DOHH2 (cell line): ENCODE results near the gene TSPAN8.

Source experiments
- H3F3A ChIP-seq: fragments of 200-600 bp; sonication (generic), shearing (Covaris generic); 2 replicates; pipeline ENCODE4 v1.6.0; 2016; ENCODE audit warnings: antibody characterized with exemption, mild to moderate bottlenecking; ENCODE audit not compliant: control insufficient read depth, insufficient read depth
- H3K27ac ChIP-seq: fragments of 200-600 bp; sonication (generic); 2 replicates; pipeline ENCODE4 v1.5.1; 2014; ENCODE audit warnings: low read depth, mild to moderate bottlenecking, low read length, moderate library complexity
- H3K27me3 ChIP-seq: fragments of 200-600 bp; sonication (generic); 2 replicates; pipeline ENCODE4 v1.6.1; 2014; ENCODE audit warnings: mild to moderate bottlenecking, low read length, mixed read lengths; ENCODE audit not compliant: control insufficient read depth
- H3K36me3 ChIP-seq: fragments of 200-600 bp; sonication (generic); 2 replicates; pipeline ENCODE4 v1.6.1; 2014; ENCODE audit warnings: mild to moderate bottlenecking, low read length, moderate library complexity, mixed read lengths; ENCODE audit not compliant: control insufficient read depth
- H3K4me1 ChIP-seq: fragments of 200-600 bp; sonication (generic); 2 replicates; pipeline ENCODE4 v1.6.1; 2014; ENCODE audit warnings: mild to moderate bottlenecking, low read length, mixed read lengths; ENCODE audit not compliant: control insufficient read depth
- H3K4me2 ChIP-seq: fragments of 200-600 bp; sonication (generic); 2 replicates; pipeline ENCODE4 v1.6.0; 2014; ENCODE audit warnings: mild to moderate bottlenecking, low read length, moderate library complexity
- H3K4me3 ChIP-seq: fragments of 200-600 bp; sonication (generic); 2 replicates; pipeline ENCODE4 v1.5.1; 2014; ENCODE audit warnings: mild to moderate bottlenecking, low read length, mixed read lengths
- H3K79me2 ChIP-seq: fragments of 200-600 bp; sonication (generic); 2 replicates; pipeline ENCODE4 v1.6.1; 2014; ENCODE audit warnings: mild to moderate bottlenecking, low read length, mixed read lengths; ENCODE audit not compliant: control insufficient read depth
- H3K9me2 ChIP-seq: fragments of 200-600 bp; sonication (generic); replicated peaks from 2 replicates; pipeline ENCODE4 v1.6.1; 2014; ENCODE audit warnings: mild to moderate bottlenecking, low read length, mixed read lengths; ENCODE audit not compliant: control insufficient read depth
- H3K9me3 ChIP-seq: fragments of 200-600 bp; sonication (generic); 2 replicates; pipeline ENCODE4 v1.6.1; 2014; ENCODE audit warnings: antibody characterized with exemption, low read length, mixed read lengths; ENCODE audit not compliant: control insufficient read depth, insufficient read depth
- H4K20me1 ChIP-seq: fragments of 200-600 bp; sonication (generic); 2 replicates; pipeline ENCODE4 v1.6.0; 2014; ENCODE audit warnings: low read depth, mild to moderate bottlenecking, antibody characterized with exemption, low read length, moderate library complexity; ENCODE audit not compliant: control insufficient read depth, insufficient read depth
- CTCF ChIP-seq: fragments of 200-600 bp; sonication (generic); IDR thresholded peaks from one replicate; pipeline ENCODE4 v1.5.1; 2014; ENCODE audit warnings: antibody characterized with exemption, mild to moderate bottlenecking, low read depth, low read length; ENCODE audit not compliant: poor library complexity, severe bottlenecking
- EZH2phosphoT487 ChIP-seq: fragments of 200-600 bp; sonication (generic); IDR thresholded peaks from 2 replicates; pipeline ENCODE4 v1.6.1; 2017; ENCODE audit warnings: borderline replicate concordance, mild to moderate bottlenecking, antibody characterized with exemption, low read length, moderate library complexity, mixed read lengths

The TSPAN8 gene

GRCh38 chr12:71164568-71165197, 6.9 kb upstream of the TSPAN8 start:
- Histone ChIP-seq H3K9me3 (no peaks in the 10 kb centered on the region), H3K79me2 (no peaks in the 10 kb centered on the region), H3K27me3 (no peaks in the 10 kb centered on the region), H3K4me1 (no peaks in the 10 kb centered on the region), H3K27ac (no peak overlapping the region), H3K4me2 (no peak overlapping the region), H4K20me1 (no peaks in the 10 kb centered on the region), H3K4me3 (no peak overlapping the region), H3K9me2 (no peaks in the 10 kb centered on the region), H3F3A (no peaks in the 10 kb centered on the region), H3K36me3 (no peaks in the 10 kb centered on the region)
- TF ChIP-seq CTCF (no peak), EZH2phosphoT487 (no peak)

- H3K9me2 ChIP-seq: no peaks in the 10 kb centered on the region
- TF ChIP-seq CTCF (no peak), EZH2phosphoT487 (no peak)
- no peak overlapping the region for H3K4me3 ChIP-seq
- H3K36me3 ChIP-seq: no peaks in the 10 kb centered on the region
- no peaks in the 10 kb centered on the region for H3K27me3 ChIP-seq
- no peaks in the 10 kb centered on the region for H3K79me2 ChIP-seq
- H4K20me1 ChIP-seq: no peaks in the 10 kb centered on the region
- no peaks in the 10 kb centered on the region for H3K4me1 ChIP-seq
- H3K9me3 ChIP-seq: no peaks in the 10 kb centered on the region
- H3K4me2 ChIP-seq: no peak overlapping the region
- no peak overlapping the region for H3K27ac ChIP-seq
- no peaks in the 10 kb centered on the region for H3F3A ChIP-seq
Measured at GRCh38 chr12:71164166-71164565, 6.4 kb upstream of the TSPAN8 start.

- Histone ChIP-seq H3K4me3 (no peak overlapping the region), H3K9me2 (no peaks in the 10 kb centered on the region), H3F3A (no peaks in the 10 kb centered on the region), H3K36me3 (no peaks in the 10 kb centered on the region), H3K9me3 (no peaks in the 10 kb centered on the region), H3K79me2 (no peaks in the 10 kb centered on the region), H3K4me1 (no peaks in the 10 kb centered on the region), H4K20me1 (no peaks in the 10 kb centered on the region), H3K4me2 (no peak overlapping the region), H3K27ac (no peak overlapping the region), H3K27me3 (no peaks in the 10 kb centered on the region)
- TF ChIP-seq EZH2phosphoT487 (no peak), CTCF (no peak)
Measured at GRCh38 chr12:71162832-71163763, 5.3 kb upstream of the TSPAN8 start.
